H1 (cell line): ENCODE data around the gene TPSG1. TPM values are rescaled to one million over a fixed set of nuclear protein-coding genes. Genes with fewer than 3 reads are reported as not detected.

Experiments
- CHD7 ChIP-seq: fragments of 300-600 bp; sonication (generic); IDR thresholded peaks from 2 replicates; pipeline ENCODE4 v1.7.1; 2012; ENCODE audit warnings: low read length, moderate library complexity, mild to moderate bottlenecking, inconsistent platforms; ENCODE audit not compliant: insufficient replicate concordance
- SP4 ChIP-seq: IDR thresholded peaks from 2 replicates; pipeline ENCODE4 v1.6.1; 2012; ENCODE audit warnings: low read length, inconsistent platforms
- polyA plus RNA-seq, 7 experiments: library from polyadenylated mRNA; depleted of rRNA in 3 of 7; stranded (reverse) in 5 of 7; unstranded in 2 of 7; fragments of >200 nt in 5 of 7; fragments of 200-250 nt in 2 of 7; gene quantifications; 1 replicate in 5 of 7; 2 replicates in 1 of 7; 4 replicates in 1 of 7; pipeline versions ENCODE4 v1.2.1 to v1.2.3, GENCODE V29; 2011 to 2013; ENCODE audit warnings: missing spikeins in 2 of 7, mixed read lengths in 2 of 7
- total RNA-seq: library from RNA; stranded (reverse); fragmentation: NEBNext Ultra II Directional; extraction: Animal tissue kit (Norgen Biotek cat#: 25700); gene quantifications from 2 replicates; pipeline ENCODE4 v1.2.1, GENCODE V29; 2021

TPSG1 gene
- total and polyA plus RNA-seq, 2 of the 8 experiments (the other 6 are each of a cell fraction or from before 2014, with no cell fraction given): not detected

- TF ChIP-seq CHD7 (no peak), SP4 (no peak)
These were observed 510 bp downstream of the TPSG1 start (continued) for GRCh38 chr16:1224558-1224957.
